ENCODE measurements around the gene AMDHD1.

DNA sequence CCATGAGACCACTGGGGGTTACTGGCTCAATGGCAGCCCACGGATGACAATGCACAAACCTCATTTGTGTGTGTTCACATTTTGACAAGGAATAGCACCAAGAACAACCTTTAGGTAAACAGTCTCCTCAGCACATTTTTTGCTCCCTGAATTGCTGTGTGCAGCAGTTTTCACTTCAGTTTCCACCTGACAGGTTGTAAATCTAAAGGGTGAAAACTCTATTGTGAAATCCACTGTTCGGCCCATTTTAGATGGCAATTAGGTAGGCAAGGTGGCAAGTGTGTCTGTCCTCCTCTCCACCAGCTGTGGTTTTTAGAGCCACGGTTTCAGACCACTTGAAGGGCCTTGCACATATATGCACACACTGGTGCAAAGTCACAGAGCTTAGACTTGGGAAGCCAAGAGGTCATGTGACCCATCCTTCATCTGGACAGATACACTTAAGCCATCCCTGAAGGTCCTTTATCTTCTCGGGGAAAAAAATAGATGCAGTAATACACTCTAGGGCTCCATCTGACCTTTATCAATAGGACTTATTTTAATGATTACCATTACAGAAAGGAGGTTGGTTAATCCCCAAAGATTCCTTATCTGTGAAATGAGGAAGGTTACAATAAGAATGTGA lies 29.8 kb downstream of the AMDHD1 start:
- TF ChIP-seq EZH2 (IDR thresholded peaks at IDR 0.05; ENCODE audit: borderline replicate concordance, low read depth, low read length, severe bottlenecking): no peak
- TF ChIP-seq, protein P1, sequence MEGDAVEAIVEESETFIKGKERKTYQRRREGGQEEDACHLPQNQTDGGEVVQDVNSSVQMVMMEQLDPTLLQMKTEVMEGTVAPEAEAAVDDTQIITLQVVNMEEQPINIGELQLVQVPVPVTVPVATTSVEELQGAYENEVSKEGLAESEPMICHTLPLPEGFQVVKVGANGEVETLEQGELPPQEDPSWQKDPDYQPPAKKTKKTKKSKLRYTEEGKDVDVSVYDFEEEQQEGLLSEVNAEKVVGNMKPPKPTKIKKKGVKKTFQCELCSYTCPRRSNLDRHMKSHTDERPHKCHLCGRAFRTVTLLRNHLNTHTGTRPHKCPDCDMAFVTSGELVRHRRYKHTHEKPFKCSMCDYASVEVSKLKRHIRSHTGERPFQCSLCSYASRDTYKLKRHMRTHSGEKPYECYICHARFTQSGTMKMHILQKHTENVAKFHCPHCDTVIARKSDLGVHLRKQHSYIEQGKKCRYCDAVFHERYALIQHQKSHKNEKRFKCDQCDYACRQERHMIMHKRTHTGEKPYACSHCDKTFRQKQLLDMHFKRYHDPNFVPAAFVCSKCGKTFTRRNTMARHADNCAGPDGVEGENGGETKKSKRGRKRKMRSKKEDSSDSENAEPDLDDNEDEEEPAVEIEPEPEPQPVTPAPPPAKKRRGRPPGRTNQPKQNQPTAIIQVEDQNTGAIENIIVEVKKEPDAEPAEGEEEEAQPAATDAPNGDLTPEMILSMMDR (IDR thresholded peaks at IDR 0.05; ENCODE audit: extremely low read depth in 1 of 2, insufficient read depth in 1 of 2, low read depth in 1 of 2, low read length in 2 of 2): no peak
- no peak for TF ChIP-seq POLR2A (IDR thresholded peaks at IDR 0.05; ENCODE audit: low read depth, low read length)
